Right hindlimb (tissue), 1 donor: ENCODE data around the gene VILL.

ENCODE experiments used
- DNase-seq: peaks from one replicate; pipeline ENCODE4 v3.0.0-alpha.2; 2018

VILL gene

GRCh38 chr3:37990527-37990926 is at the start of gene VILL:
Gene VILL, plus strand, starts transcription at chr3:37990786. Its CDS starts 2,887 bp downstream, at chr3:37993673.
- DNase-seq, result peak; percentile 24

DNA sequence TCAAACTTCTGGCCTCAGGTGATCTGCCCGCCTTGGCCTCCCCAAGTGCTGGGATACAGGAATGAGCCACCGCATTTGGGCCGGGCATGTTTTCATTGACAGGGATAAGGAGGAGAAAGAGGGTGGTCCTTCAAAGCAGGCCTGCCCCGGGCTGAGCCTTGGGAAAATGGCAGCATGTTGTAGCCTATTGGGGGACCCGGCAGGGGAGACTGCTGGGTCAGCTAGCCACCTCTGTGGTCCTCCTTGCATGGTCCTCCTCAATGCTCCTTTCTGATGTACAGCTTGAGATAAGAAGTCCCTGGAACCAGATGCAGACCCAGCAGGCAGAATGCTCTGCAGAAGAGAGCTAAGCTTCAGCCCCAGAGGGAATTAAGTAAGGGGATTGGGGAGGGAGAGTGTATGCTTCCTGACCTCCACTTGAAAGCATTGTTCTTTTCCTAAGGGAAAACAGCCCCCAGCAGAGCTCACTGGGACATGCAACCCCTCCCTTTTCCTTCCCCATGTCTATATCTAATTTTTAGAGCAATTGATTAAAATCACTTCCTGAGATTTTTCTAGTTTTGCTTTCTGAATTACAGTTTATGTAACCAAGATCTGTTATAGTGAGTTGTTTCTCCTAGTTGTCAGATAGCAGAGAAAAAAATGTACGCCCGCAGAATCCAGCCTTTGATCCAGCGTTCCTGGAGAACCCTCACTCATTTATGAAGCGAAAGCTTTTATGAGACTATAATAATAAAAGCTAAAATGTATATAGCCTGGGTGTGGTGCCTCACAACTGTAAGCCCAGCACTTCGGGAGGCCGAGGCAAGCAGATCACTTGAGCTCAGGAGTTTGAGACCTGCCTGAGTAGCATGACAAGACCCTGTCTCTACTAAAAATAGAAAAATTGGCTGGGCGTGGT is 48.7 kb upstream of the VILL start:
- DNase-seq, result no peak

DNA sequence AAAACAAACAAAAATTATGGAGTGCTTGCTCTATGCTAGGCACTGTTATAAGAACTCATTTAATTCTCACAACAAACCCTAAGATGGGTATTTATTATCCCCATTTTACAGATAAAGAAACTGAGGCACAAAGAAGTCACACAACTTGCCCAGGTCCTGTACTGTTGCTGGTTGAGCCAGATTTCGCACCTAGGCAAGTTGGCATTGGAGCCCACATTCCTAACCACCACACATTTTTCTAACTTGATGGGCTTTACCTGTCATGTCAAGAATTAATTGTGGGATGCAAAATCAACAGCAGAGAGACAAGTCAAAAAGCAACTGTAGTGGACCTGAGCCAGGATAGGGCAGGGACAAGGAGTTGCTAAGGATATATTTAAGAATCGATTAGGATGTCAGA is 47.9 kb upstream of the VILL start:
- DNase-seq, result no peak

GRCh38 chr3:37943126-37943525 is 47.5 kb upstream of the VILL start:
- no peak for DNase-seq

GRCh38 chr3:37943631-37944314 is 46.8 kb upstream of the VILL start:
- DNase-seq, result no peak

DNA sequence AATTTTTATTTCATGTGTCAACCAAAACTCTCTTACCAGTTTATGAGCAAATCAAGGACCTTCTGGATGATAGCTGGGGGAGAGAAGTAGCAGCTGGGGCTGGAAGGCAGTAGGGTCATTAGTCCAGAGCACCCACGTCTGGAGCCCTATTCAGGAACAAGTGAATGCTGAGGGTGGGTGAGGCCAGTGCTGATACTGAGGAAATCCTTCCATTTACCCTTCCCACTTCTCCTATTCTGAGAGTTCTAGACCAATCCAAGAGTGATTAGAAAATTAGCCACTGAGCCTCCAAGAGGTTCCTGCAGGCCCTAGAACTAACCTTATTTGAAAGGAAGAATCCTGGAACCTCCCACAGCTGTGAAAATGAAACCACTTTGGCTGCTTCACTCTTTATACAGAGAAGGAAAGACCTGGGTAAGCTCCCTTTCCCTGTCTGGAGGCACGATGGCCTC is 46.2 kb upstream of the VILL start:
- no peak for DNase-seq

DNA sequence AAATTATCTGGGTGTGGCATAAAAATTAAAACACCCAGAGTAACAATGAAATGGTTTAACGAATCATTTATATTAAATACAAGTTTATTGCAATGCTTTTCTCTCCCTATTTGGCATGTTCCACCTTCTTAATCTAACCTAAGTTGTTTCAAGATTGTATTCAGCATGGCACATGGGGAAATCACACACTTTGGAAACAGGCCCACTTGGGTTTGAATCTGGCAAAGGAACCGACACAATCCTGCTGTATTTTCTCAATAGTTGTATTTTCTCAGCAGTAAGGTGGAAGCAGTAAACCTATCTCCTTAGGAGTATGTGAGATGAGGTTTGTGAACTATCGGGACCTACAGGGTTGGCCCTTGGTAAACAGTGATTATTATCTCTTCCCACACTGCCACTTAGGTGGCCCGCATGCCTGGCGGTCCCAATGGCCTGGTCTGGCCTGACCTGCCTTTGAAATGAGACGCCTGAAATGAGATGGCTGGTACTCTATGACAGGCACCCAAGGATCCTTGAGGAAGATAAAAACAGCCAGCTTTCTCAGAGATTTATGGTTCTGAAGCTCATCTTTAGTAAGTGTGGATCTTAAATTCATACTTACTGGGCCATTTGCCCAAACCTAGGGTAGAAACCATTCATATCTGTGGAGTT is 45.3 kb upstream of the VILL start:
- no peak for DNase-seq

GRCh38 chr3:37945807-37946530 is 44.6 kb upstream of the VILL start:
- no peak for DNase-seq

GRCh38 chr3:37946531-37946889 is 44.1 kb upstream of the VILL start:
- no peak for DNase-seq

GRCh38 chr3:37949866-37950265 is 40.7 kb upstream of the VILL start:
- peak; percentile 85 for DNase-seq

- DNase-seq, result no peak
These were observed 38.0 kb upstream of the VILL start for GRCh38 chr3:37952564-37952963.

DNA sequence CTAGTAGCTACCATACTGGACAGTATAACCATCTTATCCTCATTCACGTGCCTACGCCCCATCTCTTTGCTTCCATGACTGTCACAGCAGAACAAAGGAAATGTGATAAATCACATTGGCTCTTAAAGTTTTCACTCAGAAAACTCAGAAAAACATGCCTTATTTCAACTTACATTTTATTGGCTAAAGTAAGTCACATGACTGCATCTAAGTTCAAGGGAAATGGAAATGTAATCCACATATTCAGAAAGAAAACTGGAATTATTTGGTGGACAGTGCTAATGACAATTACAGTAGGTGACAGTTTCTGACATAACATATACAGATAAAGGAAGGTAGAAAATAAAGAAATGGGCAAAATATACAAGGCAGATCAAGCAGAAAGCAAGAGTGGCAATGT is 37.4 kb upstream of the VILL start:
- no peak for DNase-seq

GRCh38 chr3:37953707-37954394 is 36.7 kb upstream of the VILL start:
- no peak for DNase-seq

DNA sequence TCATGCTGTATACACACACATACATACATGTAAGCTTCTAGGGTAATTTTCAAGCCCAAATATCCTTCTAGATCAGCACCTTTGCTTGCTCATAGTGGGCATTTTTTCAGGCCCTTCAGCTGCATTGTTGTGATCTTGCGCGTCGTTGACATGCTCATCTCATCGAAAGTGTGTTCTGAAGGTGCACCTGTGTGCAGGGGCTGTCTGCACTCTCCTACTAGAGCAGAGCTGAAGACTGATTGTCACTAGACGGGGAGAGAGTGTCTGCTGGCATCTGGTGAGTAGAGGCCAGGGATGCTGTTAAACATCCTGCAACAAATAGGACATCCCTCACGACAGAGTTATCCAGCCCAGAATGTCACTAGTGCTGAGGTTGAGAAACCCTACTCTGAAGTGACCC is 35.7 kb upstream of the VILL start:
- DNase-seq, result no peak

DNA sequence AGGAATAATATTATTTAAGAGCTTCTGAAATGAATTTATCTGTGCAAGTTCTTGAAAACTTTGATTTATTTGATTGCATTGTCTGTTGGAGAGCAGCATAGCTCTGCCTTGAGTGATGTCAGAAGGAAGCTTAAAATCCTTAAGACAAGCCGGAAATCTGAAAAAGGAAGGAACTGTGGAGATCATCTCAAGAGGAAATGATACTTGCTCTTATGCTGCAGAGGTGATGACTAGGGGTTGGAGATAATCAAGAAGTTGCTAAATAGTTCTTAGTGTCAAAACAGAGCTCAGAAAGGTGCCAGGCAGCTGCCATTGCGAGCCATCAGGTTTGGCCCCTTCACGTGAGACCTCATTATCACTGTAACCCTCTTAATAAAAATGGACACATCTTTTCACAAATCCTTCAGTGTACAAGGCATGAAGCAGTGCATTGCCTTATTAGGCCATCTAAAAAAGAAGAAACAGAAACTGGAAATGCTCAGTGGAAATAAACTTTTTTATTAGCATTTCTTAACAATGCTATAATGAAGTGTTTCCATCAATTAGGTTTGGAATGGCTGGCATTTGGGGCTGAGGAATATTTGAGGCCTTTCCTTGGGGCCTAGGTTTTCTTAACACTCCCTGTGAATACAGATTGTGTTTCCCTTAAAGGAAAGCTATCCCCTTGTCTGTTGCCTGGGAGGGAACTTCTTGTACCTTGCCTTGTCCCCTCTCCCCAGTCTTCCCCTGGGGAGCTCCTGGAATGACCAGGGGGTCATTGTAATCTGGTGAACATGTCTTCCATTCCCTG is 34.5 kb upstream of the VILL start:
- DNase-seq, result no peak

- DNase-seq, result no peak
These were observed 33.7 kb upstream of the VILL start for GRCh38 chr3:37956723-37957538.

DNA sequence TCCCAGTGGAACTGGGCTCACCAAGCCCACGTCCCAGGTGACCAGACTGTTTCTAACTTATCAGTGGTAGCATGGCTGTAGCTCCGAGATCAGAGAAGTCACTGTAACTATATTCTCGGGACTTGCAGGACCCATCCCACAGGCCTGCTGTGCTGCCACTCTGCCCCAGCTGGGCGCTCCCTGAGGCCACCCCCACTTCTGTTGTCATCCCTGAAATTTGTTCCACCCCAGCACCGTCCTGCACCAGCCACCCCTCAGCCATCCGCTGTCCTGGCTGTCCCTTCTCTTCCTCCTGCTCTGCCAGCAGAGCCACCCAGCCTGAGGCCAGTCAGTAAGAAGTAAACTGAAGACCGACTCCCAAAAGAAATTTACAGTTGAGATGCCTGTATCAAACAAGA is 33.0 kb upstream of the VILL start:
- no peak for DNase-seq

DNA sequence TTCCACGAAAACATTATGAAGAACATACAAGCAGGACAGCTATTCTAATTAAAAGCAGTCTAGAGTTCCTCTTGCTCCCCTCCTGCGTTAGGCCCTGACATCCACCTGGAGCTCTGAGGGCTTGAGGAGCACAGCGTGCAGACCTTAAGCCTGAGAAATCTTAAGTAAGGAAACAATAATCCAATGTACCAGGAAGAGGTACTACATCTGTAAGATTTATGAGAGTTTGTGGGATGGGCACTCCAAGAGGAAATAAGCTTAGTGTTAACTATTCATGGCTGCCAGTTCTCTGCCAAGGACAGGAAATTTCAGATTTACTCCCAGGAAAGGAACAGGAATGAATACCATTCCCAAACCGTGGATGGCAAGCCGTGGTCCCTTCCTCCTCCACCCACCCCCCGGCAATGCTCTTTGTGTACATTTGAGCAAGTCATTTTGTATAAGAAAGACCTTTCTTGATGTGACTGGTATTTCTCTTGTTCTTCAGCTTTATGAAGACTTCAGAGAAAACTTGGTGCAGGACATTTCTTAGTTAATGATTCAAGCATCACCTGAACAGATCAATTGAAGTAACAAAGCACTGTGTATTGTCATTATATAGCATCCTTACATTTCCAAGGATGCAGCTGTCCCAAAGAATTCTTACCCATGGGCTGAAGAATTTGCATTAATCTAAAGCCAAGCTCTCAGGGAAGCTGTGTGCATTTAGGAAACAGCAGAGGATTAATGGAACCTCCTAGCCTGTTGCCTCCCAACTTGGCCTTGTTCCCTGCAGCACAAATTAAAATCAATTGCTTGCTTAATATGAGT is 28.8 kb upstream of the VILL start:
- no peak for DNase-seq

- no peak for DNase-seq
These were observed 27.6 kb upstream of the VILL start for GRCh38 chr3:37963016-37963415.

DNA sequence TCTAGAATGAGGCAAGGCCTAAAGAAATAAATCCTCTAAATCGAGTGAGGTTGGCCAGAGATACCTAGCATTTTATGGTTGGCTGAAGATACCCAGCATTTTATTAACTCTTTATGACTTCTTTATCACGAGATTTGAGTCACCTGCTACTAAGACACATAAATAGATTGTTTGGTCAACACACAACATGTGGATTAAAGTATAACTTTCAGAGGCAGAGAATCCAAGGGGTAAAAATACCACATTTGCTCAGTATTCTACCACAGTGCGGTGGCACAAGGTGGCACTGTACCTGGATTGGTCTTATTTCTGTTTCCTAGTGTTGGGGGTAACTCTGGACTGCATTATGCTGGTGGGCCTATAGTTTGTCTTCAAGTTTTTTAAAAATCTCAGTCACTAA is 27.0 kb upstream of the VILL start:
- DNase-seq, result no peak
